Mesendoderm (in vitro differentiated cells): ENCODE measurements around the gene ABTB2.
"Not testable (repeated sequence)": the region's sequence is repeated elsewhere in the genome, so short reads cannot be mapped to it uniquely, and the experiment has no call there.

Source experiments
- DNase-seq: peaks from one replicate; pipeline ENCODE4 v3.0.0; 2013
- H2AK5ac ChIP-seq: 2 replicates; pipeline ENCODE4 v1.6.1; 2013; ENCODE audit warnings: low read length, inconsistent platforms
- H2BK120ac ChIP-seq: 2 replicates; pipeline ENCODE4 v1.6.1; 2013; ENCODE audit warnings: low read depth, mild to moderate bottlenecking, low read length, moderate library complexity, mixed read lengths
- H2BK15ac ChIP-seq: replicated peaks from 2 replicates; pipeline ENCODE4 v1.6.1; 2013; ENCODE audit warnings: low read depth, mild to moderate bottlenecking, moderate library complexity
- H2BK5ac ChIP-seq: 2 replicates; pipeline ENCODE4 v1.6.1; 2013; ENCODE audit warnings: low read length, inconsistent platforms
- H3K18ac ChIP-seq: 2 replicates; pipeline ENCODE4 v1.6.1; 2013; ENCODE audit warnings: mild to moderate bottlenecking, low read length, mixed read lengths
- H3K23ac ChIP-seq: one replicate; pipeline ENCODE4 v1.6.1; 2013; ENCODE audit warnings: low read length
- H3K27ac ChIP-seq: 2 replicates; pipeline ENCODE4 v1.5.1; 2013; ENCODE audit warnings: low read depth, mild to moderate bottlenecking, inconsistent platforms, low read length, moderate library complexity
- H3K27me3 ChIP-seq: 2 replicates; pipeline ENCODE4 v1.6.1; 2013; ENCODE audit warnings: low read length, control low read depth, mild to moderate bottlenecking, inconsistent platforms; ENCODE audit not compliant: insufficient read depth, poor library complexity
- H3K36me3 ChIP-seq: 2 replicates; pipeline ENCODE4 v1.6.1; 2013; ENCODE audit warnings: low read length, inconsistent platforms; ENCODE audit not compliant: control insufficient read depth, insufficient read depth
- H3K4ac ChIP-seq: one replicate; pipeline ENCODE4 v1.6.1; 2013; ENCODE audit warnings: low read depth, mild to moderate bottlenecking, low read length, moderate library complexity
- H3K4me1 ChIP-seq: 2 replicates; pipeline ENCODE4 v1.6.1; 2013; ENCODE audit warnings: low read depth, low read length, inconsistent platforms; ENCODE audit not compliant: control insufficient read depth
- H3K4me2 ChIP-seq: 2 replicates; pipeline ENCODE4 v1.6.1; 2013; ENCODE audit warnings: low read length
- H3K4me3 ChIP-seq: 2 replicates; pipeline ENCODE4 v1.5.1; 2013; ENCODE audit warnings: mild to moderate bottlenecking, low read length
- H3K56ac ChIP-seq: one replicate; pipeline ENCODE4 v1.6.1; 2013; ENCODE audit warnings: low read length
- H3K79me1 ChIP-seq: 2 replicates; pipeline ENCODE4 v1.6.1; 2013; ENCODE audit warnings: low read length, inconsistent platforms
- H3K79me2 ChIP-seq: 2 replicates; pipeline ENCODE4 v1.6.1; 2013; ENCODE audit warnings: mild to moderate bottlenecking, low read length; ENCODE audit not compliant: control insufficient read depth, insufficient read depth
- H3K9ac ChIP-seq: 2 replicates; pipeline ENCODE4 v1.6.1; 2013; ENCODE audit warnings: low read length, inconsistent platforms
- H4K5ac ChIP-seq: one replicate; pipeline ENCODE4 v1.6.1; 2013; ENCODE audit warnings: low read length
- H4K8ac ChIP-seq: one replicate; pipeline ENCODE4 v1.6.1; 2013; ENCODE audit warnings: low read depth, mild to moderate bottlenecking, control low read depth, low read length, moderate library complexity
- WGBS: extraction: QIAGEN DNeasy Blood & Tissue Kit; methylation state at CpG from one replicate; pipeline ENCODE4 v1.1.7; 2013; ENCODE audit warnings: low lambda C conversion rate, missing lambda C conversion rate; ENCODE audit not compliant: insufficient coverage; ENCODE audit errors: extremely low coverage; 5-methylcytosine and 5-hydroxymethylcytosine counted together

ABTB2 gene

DNA sequence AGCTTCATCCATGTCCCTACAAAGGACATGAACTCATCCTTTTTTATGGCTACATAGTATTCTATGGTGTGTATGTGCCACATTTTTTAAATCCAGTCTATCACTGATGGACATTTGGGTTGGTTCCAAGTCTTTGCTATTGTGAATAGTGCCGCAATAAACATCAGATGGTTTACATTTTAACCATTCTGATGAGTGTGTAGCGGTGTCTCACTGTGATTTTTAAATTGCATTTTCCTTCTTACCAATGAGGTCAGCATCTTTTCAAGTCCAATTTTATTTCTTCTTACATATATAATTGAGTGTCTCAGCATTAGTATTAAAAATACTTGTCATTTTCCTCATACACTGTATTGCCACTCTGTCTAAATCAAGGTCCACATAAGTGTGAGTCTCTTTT is 28.5 kb upstream of the ABTB2 start:
- no CpG with 5 or more reads among the region's 2 CpGs for WGBS
- not testable (repeated sequence) for H2AK5ac ChIP-seq, DNase-seq, H2BK120ac ChIP-seq, H3K4me1 ChIP-seq, H3K36me3 ChIP-seq, H3K4ac ChIP-seq, H4K8ac ChIP-seq, H4K5ac ChIP-seq, H3K79me1 ChIP-seq, H3K27ac ChIP-seq, H2BK5ac ChIP-seq, H3K56ac ChIP-seq, H3K18ac ChIP-seq, H3K4me2 ChIP-seq, H3K27me3 ChIP-seq, H3K9ac ChIP-seq, H2BK15ac ChIP-seq, H3K79me2 ChIP-seq, H3K4me3 ChIP-seq, H3K23ac ChIP-seq

DNA sequence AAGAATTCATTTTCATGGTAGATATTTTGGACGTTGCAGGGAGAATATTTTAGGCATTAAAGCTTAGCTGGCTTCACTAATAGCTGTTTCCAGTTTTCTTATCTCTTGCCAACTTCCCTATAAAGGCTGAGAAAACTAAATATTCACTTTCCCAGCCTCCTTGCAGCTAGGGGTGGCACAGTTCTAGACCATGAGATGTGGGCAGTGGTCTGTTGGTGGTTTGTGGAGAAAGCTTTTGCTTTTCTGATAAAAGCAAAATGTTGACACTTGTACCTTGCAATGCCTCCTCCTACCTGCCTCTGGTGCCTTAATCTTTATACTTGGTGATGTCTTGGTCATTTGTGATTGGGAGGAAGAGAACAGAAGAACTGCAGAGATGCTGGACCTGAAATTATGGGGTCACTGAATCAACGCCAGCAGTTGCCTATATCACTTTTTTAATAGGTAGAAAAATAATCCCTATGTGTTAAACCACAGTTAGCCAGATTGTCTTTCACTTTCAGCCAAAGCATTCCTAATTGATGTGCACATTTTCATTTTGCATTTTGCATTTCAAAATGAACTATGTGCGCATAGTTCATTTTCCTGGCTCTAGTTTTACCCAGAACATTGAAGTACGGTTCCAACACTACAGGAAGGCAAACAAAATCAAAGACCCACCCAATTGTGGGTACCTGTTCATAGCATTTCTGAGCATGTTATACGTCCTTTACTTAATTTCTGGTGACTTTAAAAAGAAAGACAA is 24.9 kb upstream of the ABTB2 start:
- Histone ChIP-seq H3K23ac (no peak overlapping the region), H3K4me3 (no peak overlapping the region), H3K27ac (no peak overlapping the region), H2BK5ac (no peak overlapping the region), H4K5ac (no peak overlapping the region), H3K36me3 (no peaks in the 10 kb centered on the region), H3K79me2 (no peaks in the 10 kb centered on the region), H3K9ac (no peak overlapping the region), H2BK120ac (no peak overlapping the region), H3K18ac (no peak overlapping the region), H3K4ac (no peak overlapping the region), H3K27me3 (no peaks in the 10 kb centered on the region), H3K56ac (no peak overlapping the region), H3K4me2 (no peak overlapping the region), H4K8ac (no peak overlapping the region), H3K79me1 (no peaks in the 10 kb centered on the region), H2BK15ac (no peak overlapping the region), H2AK5ac (no peak overlapping the region), H3K4me1 (no peaks in the 10 kb centered on the region)
- no peak for DNase-seq
- no CpG with 5 or more reads among the region's 5 CpGs for WGBS

DNA sequence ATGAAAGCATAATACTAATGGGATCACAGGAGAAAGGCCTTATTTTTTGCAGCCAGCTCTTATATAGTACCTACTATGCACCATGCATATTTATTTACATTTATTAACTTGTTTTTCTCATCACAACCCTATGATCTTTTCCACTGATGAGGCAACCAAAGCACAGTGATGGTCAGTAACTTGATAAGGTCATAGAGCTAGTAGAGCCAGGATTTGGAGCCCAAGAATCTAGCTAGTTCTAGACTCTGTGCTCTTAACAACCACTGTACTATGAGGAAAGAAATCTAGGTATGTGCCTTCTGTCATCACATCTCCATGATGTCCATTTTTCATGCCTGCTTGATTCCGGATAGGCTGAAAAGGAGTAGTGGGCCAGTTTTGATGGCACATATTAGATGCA is 24.0 kb upstream of the ABTB2 start:
- Histone ChIP-seq H3K27ac (no peak overlapping the region), H2BK120ac (no peak overlapping the region), H4K5ac (no peak overlapping the region), H3K4me2 (no peak overlapping the region), H3K4me1 (no peaks in the 10 kb centered on the region), H2BK5ac (no peak overlapping the region), H3K4me3 (no peak overlapping the region), H3K4ac (no peak overlapping the region), H3K56ac (no peak overlapping the region), H3K27me3 (no peaks in the 10 kb centered on the region), H3K23ac (no peak overlapping the region), H3K79me1 (no peaks in the 10 kb centered on the region), H2AK5ac (no peak overlapping the region), H3K36me3 (no peaks in the 10 kb centered on the region), H3K9ac (no peak overlapping the region), H4K8ac (no peak overlapping the region), H3K79me2 (no peaks in the 10 kb centered on the region), H3K18ac (no peak overlapping the region), H2BK15ac (no peak overlapping the region)
- WGBS = no CpG with 5 or more reads among the region's 1 CpG
- DNase-seq = no peak

DNA sequence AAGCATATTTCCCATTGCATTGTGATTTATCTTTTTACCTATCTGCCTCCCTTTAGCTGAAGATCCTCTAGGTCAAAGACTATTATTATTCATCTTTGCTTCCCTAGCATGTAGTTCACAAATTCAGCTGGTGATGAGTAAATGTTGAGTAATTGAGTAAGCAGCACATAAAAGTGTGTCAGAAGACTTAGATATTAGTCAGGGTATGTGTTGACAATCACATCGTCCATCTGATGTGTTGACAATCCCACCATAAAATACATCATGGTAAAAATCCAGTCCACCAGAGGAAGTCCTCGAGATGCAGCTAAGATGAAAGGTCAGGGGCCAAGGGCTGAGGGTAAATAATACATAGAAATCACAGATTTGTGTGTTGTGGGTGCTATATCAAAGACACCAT is 22.9 kb upstream of the ABTB2 start:
- Histone ChIP-seq H2BK5ac (no peak overlapping the region), H3K79me1 (no peaks in the 10 kb centered on the region), H3K9ac (no peak overlapping the region), H4K5ac (no peak overlapping the region), H3K4me3 (no peak overlapping the region), H3K27ac (no peak overlapping the region), H3K27me3 (no peaks in the 10 kb centered on the region), H3K4ac (no peak overlapping the region), H3K4me1 (no peaks in the 10 kb centered on the region), H3K36me3 (no peaks in the 10 kb centered on the region), H2BK15ac (no peak overlapping the region), H2BK120ac (no peak overlapping the region), H3K79me2 (no peaks in the 10 kb centered on the region), H3K23ac (no peak overlapping the region), H3K4me2 (no peak overlapping the region), H2AK5ac (no peak overlapping the region), H3K56ac (no peak overlapping the region), H4K8ac (no peak overlapping the region), H3K18ac (no peak overlapping the region)
- no peak for DNase-seq
- WGBS = no CpG with 5 or more reads among the region's 2 CpGs

DNA sequence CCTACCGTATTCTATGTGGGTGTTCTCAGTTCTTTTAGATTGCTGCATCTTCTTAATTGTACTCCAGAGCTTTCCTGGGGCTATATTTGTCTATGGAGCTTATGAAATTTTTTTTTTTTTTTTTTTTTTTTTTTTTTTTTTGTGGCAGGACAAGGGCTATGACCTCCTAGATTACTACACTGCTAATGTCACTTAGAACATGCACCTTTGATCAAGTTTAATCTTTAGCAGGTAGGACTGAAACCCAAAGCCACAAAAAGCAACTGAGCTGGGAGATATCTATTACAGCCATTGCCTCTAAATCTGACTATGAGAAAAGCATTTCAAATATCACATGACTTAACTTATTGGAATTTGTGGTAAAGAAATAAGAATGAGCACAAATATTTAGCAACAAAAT is 21.7 kb upstream of the ABTB2 start:
- no peak overlapping the region for H2BK15ac ChIP-seq
- H3K79me1 ChIP-seq = no peaks in the 10 kb centered on the region
- WGBS = no CpG with 5 or more reads among the region's 1 CpG
- no peak overlapping the region for H3K4ac ChIP-seq
- no peak overlapping the region for H3K18ac ChIP-seq
- H3K9ac ChIP-seq = no peak overlapping the region
- H3K56ac ChIP-seq = no peak overlapping the region
- no peak for DNase-seq
- H2BK120ac ChIP-seq = no peak overlapping the region
- no peak overlapping the region for H3K23ac ChIP-seq
- no peak overlapping the region for H2AK5ac ChIP-seq
- no peaks in the 10 kb centered on the region for H3K27me3 ChIP-seq
- no peak overlapping the region for H4K5ac ChIP-seq
- no peaks in the 10 kb centered on the region for H3K36me3 ChIP-seq
- no peak overlapping the region for H3K4me2 ChIP-seq
- H3K4me1 ChIP-seq = no peaks in the 10 kb centered on the region
- no peak overlapping the region for H3K4me3 ChIP-seq
- no peak overlapping the region for H2BK5ac ChIP-seq
- H3K79me2 ChIP-seq = no peaks in the 10 kb centered on the region
- no peak overlapping the region for H3K27ac ChIP-seq
- no peak overlapping the region for H4K8ac ChIP-seq

DNA sequence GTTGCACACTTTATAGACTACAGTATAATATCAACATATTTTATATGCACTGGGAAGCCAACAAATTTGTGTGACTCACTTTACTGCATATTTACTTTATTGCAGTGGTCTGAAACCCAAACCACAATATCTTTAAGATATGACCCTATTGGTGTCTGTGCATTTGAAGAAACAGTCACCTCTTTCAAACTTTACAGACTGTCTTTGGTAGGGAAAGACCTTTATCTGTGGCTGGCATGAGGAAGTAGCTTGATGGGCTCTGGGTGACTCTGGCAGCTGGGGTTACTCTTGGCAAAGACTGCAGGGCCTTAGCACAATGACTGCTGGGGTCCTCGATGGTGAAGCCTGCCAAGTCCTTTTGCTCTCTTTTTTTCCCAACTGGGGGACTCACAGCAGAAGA is 21.3 kb upstream of the ABTB2 start:
- no peak overlapping the region for H3K27ac ChIP-seq
- no peak overlapping the region for H2BK15ac ChIP-seq
- H3K79me2 ChIP-seq = no peaks in the 10 kb centered on the region
- no peak overlapping the region for H2BK120ac ChIP-seq
- WGBS = no CpG with 5 or more reads among the region's 1 CpG
- no peak for DNase-seq
- H4K5ac ChIP-seq = no peak overlapping the region
- no peaks in the 10 kb centered on the region for H3K36me3 ChIP-seq
- H3K27me3 ChIP-seq = no peaks in the 10 kb centered on the region
- H3K9ac ChIP-seq = no peak overlapping the region
- H3K4me1 ChIP-seq = no peaks in the 10 kb centered on the region
- H3K4ac ChIP-seq = no peak overlapping the region
- no peaks in the 10 kb centered on the region for H3K79me1 ChIP-seq
- no peak overlapping the region for H3K18ac ChIP-seq
- H3K4me2 ChIP-seq = no peak overlapping the region
- H3K23ac ChIP-seq = no peak overlapping the region
- no peak overlapping the region for H3K56ac ChIP-seq
- H3K4me3 ChIP-seq = no peak overlapping the region
- H2AK5ac ChIP-seq = no peak overlapping the region
- no peak overlapping the region for H2BK5ac ChIP-seq
- no peak overlapping the region for H4K8ac ChIP-seq
